PC-3 (cell line): Measurements from ENCODE around the gene BRD9.

ENCODE experiments used
- EZH2phosphoT487 ChIP-seq: fragments of 300-600 bp; sonication (generic); IDR thresholded peaks from 2 replicates; pipeline ENCODE4 v1.6.1; 2018; ENCODE audit warnings: mild to moderate bottlenecking, antibody characterized with exemption, low read length, borderline replicate concordance
- TF ChIP-seq, protein P1 (sequence below): fragments of 300-600 bp; sonication (generic); conservative IDR thresholded peaks from 2 replicates; pipeline ENCODE4 v1.5.1; 2017; ENCODE audit warnings: antibody characterized with exemption, low read depth, mild to moderate bottlenecking, low read length

- TF ChIP-seq, protein P1, sequence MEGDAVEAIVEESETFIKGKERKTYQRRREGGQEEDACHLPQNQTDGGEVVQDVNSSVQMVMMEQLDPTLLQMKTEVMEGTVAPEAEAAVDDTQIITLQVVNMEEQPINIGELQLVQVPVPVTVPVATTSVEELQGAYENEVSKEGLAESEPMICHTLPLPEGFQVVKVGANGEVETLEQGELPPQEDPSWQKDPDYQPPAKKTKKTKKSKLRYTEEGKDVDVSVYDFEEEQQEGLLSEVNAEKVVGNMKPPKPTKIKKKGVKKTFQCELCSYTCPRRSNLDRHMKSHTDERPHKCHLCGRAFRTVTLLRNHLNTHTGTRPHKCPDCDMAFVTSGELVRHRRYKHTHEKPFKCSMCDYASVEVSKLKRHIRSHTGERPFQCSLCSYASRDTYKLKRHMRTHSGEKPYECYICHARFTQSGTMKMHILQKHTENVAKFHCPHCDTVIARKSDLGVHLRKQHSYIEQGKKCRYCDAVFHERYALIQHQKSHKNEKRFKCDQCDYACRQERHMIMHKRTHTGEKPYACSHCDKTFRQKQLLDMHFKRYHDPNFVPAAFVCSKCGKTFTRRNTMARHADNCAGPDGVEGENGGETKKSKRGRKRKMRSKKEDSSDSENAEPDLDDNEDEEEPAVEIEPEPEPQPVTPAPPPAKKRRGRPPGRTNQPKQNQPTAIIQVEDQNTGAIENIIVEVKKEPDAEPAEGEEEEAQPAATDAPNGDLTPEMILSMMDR, result no peak
- TF ChIP-seq EZH2phosphoT487, result no peak
Observed at GRCh38 chr5:852431-853401, 39.9 kb downstream of the BRD9 start.
